ENCODE data around the gene FOXR1. TPM values are rescaled to one million over a fixed set of nuclear protein-coding genes. Genes with fewer than 3 reads are reported as not detected.

The FOXR1 gene
- total RNA-seq, 2 experiments from 2014 or later: not detected

GRCh38 chr11:119029340-119030028, 57.9 kb downstream of the FOXR1 start:
- intact Hi-C loops (cut with micrococcal nuclease): no loop called here
- peak; percentile 85 for DNase-seq
- peaks cover 25% of the 10 kb centered on the region for H3K36me3 Mint-ChIP-seq (ENCODE audit: low read depth)

GRCh38 chr11:119030029-119030328, 58.4 kb downstream of the FOXR1 start:
- Mint-ChIP-seq H3K27me3 (no peaks in the 10 kb centered on the region), H3K9me3 (no peaks in the 10 kb centered on the region), H3K4me1 (ENCODE audit: low read depth) (peaks cover 28% of the 10 kb centered on the region), H3K4me3 (peak overlapping the region; percentile 70), H3K27ac (peak overlapping the region; percentile 90), H3K36me3 (ENCODE audit: low read depth) (peaks cover 24% of the 10 kb centered on the region)
- no peak for DNase-seq
- no peak for ATAC-seq
- no peak for TF ChIP-seq CTCF (IDR thresholded peaks at IDR 0.05)
- intact Hi-C loops (cut with micrococcal nuclease): no loop called here
- CTCF ChIA-PET: interaction anchor here (0.7 to 2.7 kb wide), 7 partner anchors 11 to 167 kb away, joined by 3 to 20 read pairs (median 5); partner anchors contain the start of genes HYOU1, RPS25 and VPS11
- POLR2A ChIA-PET: interaction anchor here (0.8 to 8.4 kb wide), 12 partner anchors 13 to 91 kb away, joined by 3 to 98 read pairs (median 4); partner anchors contain the start of genes CENATAC, DPAGT1, HINFP and RPS25

More at GRCh38 chr11:119029340-119030028, 57.9 kb downstream of the FOXR1 start:
- Mint-ChIP-seq H3K4me1 (ENCODE audit: low read depth) (peaks cover 32% of the 10 kb centered on the region), H3K27ac (peak overlapping the region; percentile 90), H3K9me3 (no peaks in the 10 kb centered on the region), H3K4me3 (peak overlapping the region; percentile 70), H3K27me3 (no peaks in the 10 kb centered on the region)
- no peak for TF ChIP-seq CTCF (IDR thresholded peaks at IDR 0.05)
- peak; percentile 57 for ATAC-seq
- POLR2A ChIA-PET: interaction anchor here (0.8 to 8.4 kb wide), 10 partner anchors 12 to 72 kb away, joined by 3 to 98 read pairs (median 4); partner anchors contain the start of genes CENATAC, DPAGT1, RPS25 and TRAPPC4
- CTCF ChIA-PET: interaction anchor here (1.0 to 2.7 kb wide), 4 partner anchors 10 to 38 kb away, joined by 5 to 20 read pairs (median 13); partner anchors contain the start of genes HYOU1, RPS25 and VPS11

- Mint-ChIP-seq H3K4me1 (ENCODE audit: low read depth) (peaks cover 23% of the 10 kb centered on the region), H3K9me3 (no peaks in the 10 kb centered on the region), H3K36me3 (ENCODE audit: low read depth) (peaks cover 19% of the 10 kb centered on the region), H3K27me3 (no peaks in the 10 kb centered on the region), H3K27ac (peak within 1 kb of the TSS; percentile 90), H3K4me3 (peak within 1 kb of the TSS; percentile 70)
- TF ChIP-seq CTCF (IDR thresholded peaks at IDR 0.05): peak; percentile 85
- POLR2A ChIA-PET: interaction anchor here (0.8 to 8.4 kb wide), 14 partner anchors 13 to 292 kb away, joined by 3 to 98 read pairs (median 4); partner anchors contain the start of genes CENATAC, DDX6, DPAGT1 and HINFP
- DNase-seq (peak; percentile 99), ATAC-seq (peak; percentile 87)
- CTCF ChIA-PET: interaction anchor here (0.7 to 2.7 kb wide), 10 partner anchors 11 to 166 kb away, joined by 3 to 20 read pairs (median 6); partner anchors contain the start of genes HYOU1, RPS25, TRAPPC4 and VPS11
- intact Hi-C loops (cut with micrococcal nuclease): no loop called here
These were observed 58.9 kb downstream of the FOXR1 start, which contains the start of gene SLC37A4 for GRCh38 chr11:119030329-119031047. SLC37A4 (minus strand) TSS chr11:119030877.

Small RNA genes lying within 50 kb of the gene (microRNA-seq; reads per million reads assigned to microRNA genes)
- not detected for gene MIR3656 (ENCODE audit: borderline microRNAs expressed, borderline replicate concordance)

Other genes starting within 250 kb of the FOXR1 start
- gene DDX6, start 180.6 kb upstream of the FOXR1 start, total RNA-seq: 100 to 1,000 TPM; 155 to 158 TPM
- gene CXCR5, start 87.9 kb upstream of the FOXR1 start, total RNA-seq: under 1 TPM; 0.60 to 0.92 TPM
- gene BCL9L, start 45.8 kb upstream of the FOXR1 start, total RNA-seq: 10 to 100 TPM; 35.9 to 38.8 TPM
- gene UPK2, start 15.5 kb upstream of the FOXR1 start, total RNA-seq: 1 to 10 TPM; 1.5 to 2.2 TPM
- gene CENATAC, start 26.4 kb downstream of the FOXR1 start, total RNA-seq: 10 to 100 TPM; 22.0 to 24.1 TPM
- gene RPS25, start 46.6 kb downstream of the FOXR1 start, total RNA-seq: 1,000 to 10,000 TPM; 1,901 to 1,911 TPM
- gene TRAPPC4, start 47.0 kb downstream of the FOXR1 start, total RNA-seq: 10 to 100 TPM; 69.5 to 71.4 TPM
- 10 to 100 TPM; 32.4 to 35.2 TPM for gene SLC37A4, start 59.1 kb downstream of the FOXR1 start, total RNA-seq
- 100 to 1,000 TPM in 1 of 2 experiments, 10 to 100 TPM in 1; 92.4 to 101 TPM for gene HYOU1, start 85.4 kb downstream of the FOXR1 start, total RNA-seq
- gene VPS11, start 96.1 kb downstream of the FOXR1 start, total RNA-seq: 10 to 100 TPM; 17.1 to 17.2 TPM
- 10 to 100 TPM; 33.6 to 36.1 TPM for gene HMBS, start 113.1 kb downstream of the FOXR1 start, total RNA-seq
- 10 to 100 TPM; 51.1 to 52.2 TPM for gene DPAGT1, start 130.1 kb downstream of the FOXR1 start, total RNA-seq
- 10 to 100 TPM; 14.2 to 17.7 TPM for gene C2CD2L, start 135.6 kb downstream of the FOXR1 start, total RNA-seq
- gene HINFP, start 149.8 kb downstream of the FOXR1 start, total RNA-seq: 10 to 100 TPM; 23.9 to 26.5 TPM
- gene ABCG4, start 177.3 kb downstream of the FOXR1 start, total RNA-seq: not detected
- gene NLRX1, start 197.0 kb downstream of the FOXR1 start, total RNA-seq: 10 to 100 TPM; 20.1 to 21.3 TPM
- under 1 TPM; 0.29 to 0.32 TPM for gene NHERF4, start 213.7 kb downstream of the FOXR1 start, total RNA-seq
- gene CBL, start 234.6 kb downstream of the FOXR1 start, total RNA-seq: 10 to 100 TPM; 27.0 to 27.5 TPM

Measured in activated CD8-positive, alpha-beta T cell treated with anti-CD3 and anti-CD28 coated beads for 36 hours (primary cell).